HG03039 (cell line): ENCODE results near the gene SHROOM2.
"Not testable (repeated sequence)": the region's sequence is repeated elsewhere in the genome, so short reads cannot be mapped to it uniquely, and the experiment has no call there.

ENCODE experiments used
- ATAC-seq: cut with Tn5 transposase; IDR thresholded peaks from one replicate; pipeline ENCODE4 v1.9.1; 2021; ENCODE audit warnings: mild to moderate bottlenecking, moderate library complexity; ENCODE audit not compliant: unreplicated experiment

Gene SHROOM2

GRCh38 chrX:9785254-9785943, 830 bp upstream of the SHROOM2 start:
- ATAC-seq: no peak

DNA sequence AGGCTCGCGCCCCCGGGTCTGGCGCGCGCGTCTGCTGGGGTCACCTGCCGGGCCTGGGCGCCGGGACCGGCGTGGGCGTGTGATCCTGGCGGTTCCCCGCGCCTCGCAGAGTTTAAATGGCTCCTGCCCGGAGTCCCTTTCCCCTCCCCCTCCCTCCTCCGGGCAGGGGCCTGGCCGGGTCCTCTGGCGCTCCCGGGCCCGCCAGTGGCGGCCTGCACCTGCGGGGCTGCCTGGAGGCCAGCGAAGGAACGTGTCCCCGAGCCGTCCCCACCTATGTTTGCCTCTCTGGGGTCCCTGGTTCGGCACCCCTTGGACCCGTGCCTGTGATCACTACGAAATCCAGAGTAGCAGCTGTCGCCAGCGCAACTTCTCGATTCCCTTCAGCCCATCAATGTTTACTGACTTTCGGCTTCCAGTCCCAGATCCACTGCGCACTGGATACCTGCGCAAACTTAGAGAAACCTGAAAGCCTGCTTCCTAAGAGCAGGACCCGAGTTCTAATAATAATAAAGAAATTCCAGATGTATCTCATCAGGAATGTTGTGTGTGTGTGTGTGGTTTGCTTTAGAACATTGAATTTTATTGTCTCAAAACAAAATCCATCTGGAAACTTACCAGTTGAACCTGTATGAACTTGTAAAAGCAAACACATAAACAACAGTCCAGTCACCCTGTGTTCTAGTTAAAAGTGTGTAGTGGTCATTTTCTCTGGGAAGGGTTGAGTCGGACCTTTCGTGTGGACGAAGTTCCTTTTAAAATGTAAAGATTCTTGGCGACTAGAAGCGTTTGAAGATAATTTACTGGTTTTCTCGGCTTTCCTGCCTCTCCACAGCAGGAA, 788 bp downstream of the SHROOM2 start:
- ATAC-seq: no peak

- ATAC-seq: no peak
Observed at GRCh38 chrX:9788911-9789310, 2.7 kb downstream of the SHROOM2 start.

GRCh38 chrX:9789555-9789954, 3.3 kb downstream of the SHROOM2 start:
- ATAC-seq: no peak

GRCh38 chrX:9790866-9791265, 4.6 kb downstream of the SHROOM2 start:
- no peak for ATAC-seq

GRCh38 chrX:9794495-9794894, 8.3 kb downstream of the SHROOM2 start:
- ATAC-seq: no peak

GRCh38 chrX:9797384-9798360, 11.4 kb downstream of the SHROOM2 start:
- ATAC-seq: no peak

DNA sequence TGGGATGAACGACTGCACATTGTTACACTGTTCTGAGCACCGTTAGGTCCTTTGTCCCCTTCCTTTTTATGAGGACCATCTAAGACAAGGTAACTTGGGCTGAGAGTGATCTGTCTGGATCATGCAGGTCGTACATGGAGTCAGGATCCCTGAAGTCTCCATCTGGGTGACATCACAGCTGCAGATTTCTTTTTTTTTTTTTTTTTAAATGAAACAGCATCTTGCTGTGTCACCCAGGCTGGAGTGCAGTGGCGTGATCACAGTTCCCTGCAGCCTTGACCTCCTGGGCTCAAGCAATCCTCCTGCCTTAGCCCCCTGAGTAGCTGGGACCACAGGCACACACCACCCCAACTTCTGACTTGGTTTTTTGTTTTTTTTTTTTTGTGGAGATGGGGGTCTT, 16.5 kb downstream of the SHROOM2 start:
- ATAC-seq: no peak

GRCh38 chrX:9804444-9804843, 18.2 kb downstream of the SHROOM2 start:
- no peak for ATAC-seq

- no peak for ATAC-seq
Observed at GRCh38 chrX:9805956-9806355, 19.7 kb downstream of the SHROOM2 start.

GRCh38 chrX:9807355-9808182, 21.3 kb downstream of the SHROOM2 start:
- ATAC-seq: no peak

- not testable (repeated sequence) for ATAC-seq
Observed at GRCh38 chrX:9809876-9810275, 23.6 kb downstream of the SHROOM2 start.

DNA sequence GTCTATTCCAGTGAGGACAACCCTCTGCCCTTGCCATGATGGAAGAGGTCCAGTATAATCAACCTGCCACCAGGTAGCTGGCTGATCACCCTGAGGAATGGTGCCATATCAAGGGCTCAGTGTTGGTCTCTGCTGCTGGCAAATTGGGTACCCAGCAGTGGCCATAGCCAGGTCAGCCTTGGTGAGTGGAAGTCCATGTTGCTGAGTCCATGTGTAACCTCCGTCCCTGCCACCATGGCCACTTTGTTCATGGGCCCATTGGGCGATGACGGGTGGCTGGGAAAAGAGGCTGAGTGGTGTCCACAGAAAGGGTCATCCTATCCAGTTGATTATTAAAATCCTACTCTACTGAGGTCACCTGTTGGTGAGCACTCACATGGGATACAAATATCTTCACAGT, 24.9 kb downstream of the SHROOM2 start:
- ATAC-seq: not testable (repeated sequence)

- no peak for ATAC-seq
Observed at GRCh38 chrX:9816084-9816700, 30.0 kb downstream of the SHROOM2 start.

DNA sequence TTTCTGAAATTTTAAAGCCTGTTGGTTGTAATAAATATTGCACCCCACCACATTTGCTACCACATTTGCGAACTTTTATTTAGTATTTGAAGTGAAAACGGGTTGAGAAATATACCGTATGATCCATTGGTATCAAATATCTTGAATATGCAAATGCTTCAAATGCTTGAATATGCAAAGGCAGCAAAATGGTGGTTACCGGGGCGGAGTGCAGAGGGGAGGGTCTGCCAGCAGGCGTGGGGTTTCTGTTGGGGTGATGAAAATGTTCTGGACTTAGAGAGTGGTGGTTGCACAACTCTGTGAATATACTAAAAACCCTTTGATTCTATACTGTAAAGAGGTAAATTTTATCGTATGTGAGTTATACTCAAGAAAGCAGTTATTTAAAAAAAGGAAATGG, 35.3 kb downstream of the SHROOM2 start:
- ATAC-seq: no peak

- no peak for ATAC-seq
Observed at GRCh38 chrX:9824554-9824953, 38.3 kb downstream of the SHROOM2 start.

DNA sequence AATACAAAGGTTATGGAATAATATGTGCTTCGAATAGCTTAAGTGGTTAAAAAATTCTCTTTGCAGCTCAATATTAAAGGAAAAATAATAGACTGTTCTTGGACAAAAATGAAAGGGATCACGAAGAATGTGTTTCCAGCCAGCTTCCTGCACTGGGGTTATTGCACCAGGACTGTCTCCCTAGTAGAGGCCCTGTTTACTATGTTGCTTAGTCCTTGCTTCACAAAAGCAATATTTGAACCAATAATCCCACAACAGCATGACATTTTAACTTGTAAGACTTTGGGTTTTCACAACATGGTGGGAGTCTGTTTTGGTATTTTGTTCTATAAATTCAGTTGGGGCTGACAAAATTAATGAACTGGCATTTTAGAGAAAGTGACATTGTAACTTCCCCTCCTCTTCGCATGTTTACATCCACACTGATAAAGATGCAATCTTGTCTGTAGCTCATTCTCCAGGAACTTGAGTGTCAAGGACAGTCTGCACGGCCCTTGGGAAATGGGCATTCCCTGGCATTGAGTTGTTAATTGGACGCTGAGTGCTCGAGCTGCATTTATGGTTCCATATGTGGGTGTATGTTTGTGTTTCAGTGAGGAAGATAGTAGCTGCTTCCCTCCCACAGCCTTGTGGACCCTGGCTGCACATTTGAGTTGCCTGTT, 39.0 kb downstream of the SHROOM2 start:
- no peak for ATAC-seq

GRCh38 chrX:9825966-9826365, 39.7 kb downstream of the SHROOM2 start:
- no peak for ATAC-seq
